Activated CD4-positive, alpha-beta T cell treated with anti-CD3 and anti-CD28 coated beads for 36 hours (primary cell): Measurements from ENCODE around the gene HGD. TPM values are rescaled to one million over a fixed set of nuclear protein-coding genes. Genes with fewer than 3 reads are reported as not detected.
"Not testable (repeated sequence)": the region's sequence is repeated elsewhere in the genome, so short reads cannot be mapped to it uniquely, and the experiment has no call there.

ENCODE experiments used
- ATAC-seq: fragments of 200-7000 bp; cut with Tn5 transposase; one replicate; pipeline ENCODE4 v1.10.0; 2021; ENCODE audit warnings: mild to moderate bottlenecking, moderate library complexity
- CTCF ChIA-PET: fragments of 350-600 bp; sonication (Branson Sonifier 250); formaldehyde crosslinking; loops from one replicate; lab custom pipeline; 2021; ENCODE audit warnings: antibody characterized with exemption; lab: Charles Lee
- POLR2A ChIA-PET: fragments of 350-600 bp; sonication (Branson Sonifier 250); formaldehyde crosslinking; loops from one replicate; lab custom pipeline; 2021; ENCODE audit warnings: antibody characterized with exemption, inconsistent platforms; lab: Charles Lee
- DNase-seq: peaks from one replicate; pipeline ENCODE4 v3.0.0-alpha.2; 2020
- H3K27ac Mint-ChIP-seq: one replicate; pipeline ENCODE4 v1.8.0; 2021; ENCODE audit warnings: mixed read lengths
- H3K27me3 Mint-ChIP-seq: one replicate; pipeline ENCODE4 v1.8.0; 2021; ENCODE audit warnings: mixed read lengths
- H3K36me3 Mint-ChIP-seq: one replicate; pipeline ENCODE4 v1.8.0; 2021; ENCODE audit warnings: low read depth, mixed read lengths
- H3K4me1 Mint-ChIP-seq: one replicate; pipeline ENCODE4 v1.8.0; 2021; ENCODE audit warnings: mixed read lengths
- H3K4me3 Mint-ChIP-seq: one replicate; pipeline ENCODE4 v1.8.0; 2021; ENCODE audit warnings: mild to moderate bottlenecking, moderate library complexity, mixed read lengths
- H3K9me3 Mint-ChIP-seq: one replicate; pipeline ENCODE4 v1.8.0; 2021; ENCODE audit warnings: low read depth, mixed read lengths
- intact Hi-C, 2 experiments: fragments of 100-400 bp; cut with DNase I in 1 of 2; cut with micrococcal nuclease in 1 of 2; formaldehyde crosslinking; loops; one replicate each; pipeline versions ENCODE4 v1.14.2 to v1.15.1; 2022 to 2024; cut with DNase I, micrococcal nuclease
- total RNA-seq, 2 experiments: library from RNA; stranded (reverse); gene quantifications; one replicate each; pipeline ENCODE4 v1.2.3, GENCODE V29; 2021

Gene HGD
- total RNA-seq, 2 experiments from 2014 or later: 0.16 to 0.58 TPM

GRCh38 chr3:120625159-120625586, 56.9 kb downstream of the HGD start:
- Mint-ChIP-seq H3K9me3 (peaks cover 14% of the 10 kb centered on the region), H3K27me3 (no peaks in the 10 kb centered on the region), H3K27ac (no peak overlapping the region), H3K4me3 (no peak overlapping the region), H3K4me1 (no peaks in the 10 kb centered on the region), H3K36me3 (peaks cover 5% of the 10 kb centered on the region)
- intact Hi-C loops: no loop called here
- no peak for DNase-seq
- ChIA-PET CTCF (no interaction called here), POLR2A (no interaction called here)
- ATAC-seq: no peak

- H3K4me1 Mint-ChIP-seq: no peaks in the 10 kb centered on the region
- ATAC-seq: no peak
- no peak overlapping the region for H3K4me3 Mint-ChIP-seq
- H3K27me3 Mint-ChIP-seq: no peaks in the 10 kb centered on the region
- intact Hi-C loops: no loop called here
- H3K27ac Mint-ChIP-seq: no peak overlapping the region
- H3K36me3 Mint-ChIP-seq: peaks cover 5% of the 10 kb centered on the region
- CTCF ChIA-PET: no interaction called here
- POLR2A ChIA-PET: no interaction called here
- DNase-seq: no peak
- H3K9me3 Mint-ChIP-seq: peaks cover 14% of the 10 kb centered on the region
Measured at GRCh38 chr3:120623727-120624093, 58.3 kb downstream of the HGD start.

GRCh38 chr3:120622870-120623726, 58.9 kb downstream of the HGD start:
- peak; percentile 37 for DNase-seq
- Mint-ChIP-seq H3K27me3 (no peaks in the 10 kb centered on the region), H3K36me3 (peaks cover 5% of the 10 kb centered on the region), H3K4me3 (no peak overlapping the region), H3K9me3 (peaks cover 14% of the 10 kb centered on the region), H3K4me1 (no peaks in the 10 kb centered on the region), H3K27ac (no peak overlapping the region)
- intact Hi-C loops: no loop called here
- ChIA-PET POLR2A (no interaction called here), CTCF (interaction anchor here (0.9 kb wide), 1 partner anchor 23 kb away, joined by 3 read pairs; no protein-coding TSS in a partner anchor)
- no peak for ATAC-seq

GRCh38 chr3:120622457-120622856, 59.6 kb downstream of the HGD start:
- Mint-ChIP-seq H3K36me3 (peaks cover 5% of the 10 kb centered on the region), H3K27ac (no peak overlapping the region), H3K4me3 (no peak overlapping the region), H3K27me3 (no peaks in the 10 kb centered on the region), H3K9me3 (peaks cover 14% of the 10 kb centered on the region), H3K4me1 (no peaks in the 10 kb centered on the region)
- intact Hi-C loops: no loop called here
- CTCF ChIA-PET: interaction anchor here (0.8 to 0.9 kb wide), 2 partner anchors 23 to 65 kb away, joined by 3 read pairs; no protein-coding TSS in a partner anchor
- POLR2A ChIA-PET: no interaction called here
- DNase-seq: no peak
- no peak for ATAC-seq

- H3K9me3 Mint-ChIP-seq, ATAC-seq, POLR2A ChIA-PET, DNase-seq, intact Hi-C loops, H3K4me3 Mint-ChIP-seq, H3K27me3 Mint-ChIP-seq, H3K4me1 Mint-ChIP-seq, H3K36me3 Mint-ChIP-seq, CTCF ChIA-PET, H3K27ac Mint-ChIP-seq: not testable (repeated sequence)
Measured at GRCh38 chr3:120616745-120617144, 65.3 kb downstream of the HGD start.

- ChIA-PET CTCF (no interaction called here), POLR2A (no interaction called here)
- Mint-ChIP-seq H3K4me1 (no peaks in the 10 kb centered on the region), H3K36me3 (no peaks in the 10 kb centered on the region), H3K9me3 (no peaks in the 10 kb centered on the region), H3K27me3 (no peaks in the 10 kb centered on the region), H3K4me3 (no peak overlapping the region), H3K27ac (no peak overlapping the region)
- no peak for DNase-seq
- ATAC-seq: no peak
- intact Hi-C loops: no loop called here
Measured at GRCh38 chr3:120615847-120616609, 66.0 kb downstream of the HGD start.

- no peak for ATAC-seq
- ChIA-PET POLR2A (interaction anchor here (0.9 kb wide), 1 partner anchor 11 kb away, joined by 3 read pairs; no protein-coding TSS in a partner anchor), CTCF (interaction anchor here (1.0 kb wide), 1 partner anchor 53 kb away, joined by 4 read pairs; no protein-coding TSS in a partner anchor)
- no peak overlapping the region for H3K4me3 Mint-ChIP-seq
- no peak for DNase-seq
- H3K36me3 Mint-ChIP-seq: no peaks in the 10 kb centered on the region
- H3K9me3 Mint-ChIP-seq: no peaks in the 10 kb centered on the region
- no peaks in the 10 kb centered on the region for H3K4me1 Mint-ChIP-seq
- intact Hi-C loops: no loop called here
- no peaks in the 10 kb centered on the region for H3K27me3 Mint-ChIP-seq
- H3K27ac Mint-ChIP-seq: no peak overlapping the region
Measured at GRCh38 chr3:120614765-120615164, 67.3 kb downstream of the HGD start.

GRCh38 chr3:120608506-120608905, 73.5 kb downstream of the HGD start:
- ATAC-seq: no peak
- peaks cover under 1% of the 10 kb centered on the region for H3K36me3 Mint-ChIP-seq
- H3K4me3 Mint-ChIP-seq: no peak overlapping the region
- intact Hi-C loops: no loop called here
- POLR2A ChIA-PET: interaction anchor here (0.5 kb wide), 1 partner anchor 11 kb away, joined by 10 read pairs; no protein-coding TSS in a partner anchor
- CTCF ChIA-PET: no interaction called here
- H3K4me1 Mint-ChIP-seq: no peaks in the 10 kb centered on the region
- no peaks in the 10 kb centered on the region for H3K9me3 Mint-ChIP-seq
- no peaks in the 10 kb centered on the region for H3K27me3 Mint-ChIP-seq
- no peak for DNase-seq
- H3K27ac Mint-ChIP-seq: no peak overlapping the region

- CTCF ChIA-PET: interaction anchor here (1.0 kb wide), 1 partner anchor 14 kb away, joined by 3 read pairs; no protein-coding TSS in a partner anchor
- peaks cover 19% of the 10 kb centered on the region for H3K36me3 Mint-ChIP-seq
- no peak overlapping the region for H3K27ac Mint-ChIP-seq
- H3K27me3 Mint-ChIP-seq: no peaks in the 10 kb centered on the region
- H3K4me3 Mint-ChIP-seq: no peak overlapping the region
- no peaks in the 10 kb centered on the region for H3K9me3 Mint-ChIP-seq
- POLR2A ChIA-PET: interaction anchor here (1.1 kb wide), 1 partner anchor 9 kb away, joined by 3 read pairs; no protein-coding TSS in a partner anchor
- intact Hi-C loops: no loop called here
- ATAC-seq (no peak), DNase-seq (no peak)
- H3K4me1 Mint-ChIP-seq: no peaks in the 10 kb centered on the region
Measured at GRCh38 chr3:120604784-120605183, 77.3 kb downstream of the HGD start.

GRCh38 chr3:120604382-120604781, 77.7 kb downstream of the HGD start:
- no peaks in the 10 kb centered on the region for H3K27me3 Mint-ChIP-seq
- peaks cover 19% of the 10 kb centered on the region for H3K36me3 Mint-ChIP-seq
- no peak for ATAC-seq
- ChIA-PET CTCF (interaction anchor here (1.0 kb wide), 1 partner anchor 14 kb away, joined by 3 read pairs; no protein-coding TSS in a partner anchor), POLR2A (interaction anchor here (1.1 kb wide), 1 partner anchor 10 kb away, joined by 3 read pairs; no protein-coding TSS in a partner anchor)
- no peaks in the 10 kb centered on the region for H3K4me1 Mint-ChIP-seq
- H3K9me3 Mint-ChIP-seq: no peaks in the 10 kb centered on the region
- no peak overlapping the region for H3K27ac Mint-ChIP-seq
- no peak for DNase-seq
- no peak overlapping the region for H3K4me3 Mint-ChIP-seq
- intact Hi-C loops: no loop called here

- peaks cover 19% of the 10 kb centered on the region for H3K36me3 Mint-ChIP-seq
- H3K9me3 Mint-ChIP-seq: no peaks in the 10 kb centered on the region
- no peak for ATAC-seq
- intact Hi-C loops: no loop called here
- ChIA-PET POLR2A (no interaction called here), CTCF (no interaction called here)
- no peaks in the 10 kb centered on the region for H3K4me1 Mint-ChIP-seq
- peak overlapping the region; percentile 22 for H3K27ac Mint-ChIP-seq
- no peak overlapping the region for H3K4me3 Mint-ChIP-seq
- no peak for DNase-seq
- H3K27me3 Mint-ChIP-seq: no peaks in the 10 kb centered on the region
Measured at GRCh38 chr3:120602682-120603081, 79.4 kb downstream of the HGD start.
